GM21528 (cell line): ENCODE measurements around the gene DCAF6.

Source experiments
- ATAC-seq: cut with Tn5 transposase; IDR thresholded peaks from one replicate; pipeline ENCODE4 v1.9.1; 2021; ENCODE audit warnings: mild to moderate bottlenecking, moderate library complexity; ENCODE audit not compliant: unreplicated experiment, low FRiP score

Gene DCAF6

DNA sequence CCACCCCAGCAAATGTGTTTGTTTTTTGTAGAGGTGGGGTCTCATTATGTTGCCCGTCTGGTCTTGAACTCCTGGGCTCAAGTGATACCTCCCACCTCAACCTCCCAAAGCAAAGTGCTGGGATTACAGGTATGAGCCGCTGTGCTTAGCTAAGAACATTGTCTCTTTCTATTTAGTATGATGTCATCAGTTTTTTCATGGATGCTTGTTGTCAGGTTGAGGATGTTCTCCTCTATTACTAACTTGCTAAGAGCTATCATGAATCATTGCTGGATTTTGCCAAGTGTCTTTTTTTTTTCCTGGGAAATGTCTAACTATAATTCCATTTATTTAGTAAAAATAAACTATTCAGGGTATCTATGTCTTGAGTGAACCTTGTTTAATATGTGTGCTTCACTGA lies 19.4 kb downstream of the DCAF6 start:
- ATAC-seq: no peak

DNA sequence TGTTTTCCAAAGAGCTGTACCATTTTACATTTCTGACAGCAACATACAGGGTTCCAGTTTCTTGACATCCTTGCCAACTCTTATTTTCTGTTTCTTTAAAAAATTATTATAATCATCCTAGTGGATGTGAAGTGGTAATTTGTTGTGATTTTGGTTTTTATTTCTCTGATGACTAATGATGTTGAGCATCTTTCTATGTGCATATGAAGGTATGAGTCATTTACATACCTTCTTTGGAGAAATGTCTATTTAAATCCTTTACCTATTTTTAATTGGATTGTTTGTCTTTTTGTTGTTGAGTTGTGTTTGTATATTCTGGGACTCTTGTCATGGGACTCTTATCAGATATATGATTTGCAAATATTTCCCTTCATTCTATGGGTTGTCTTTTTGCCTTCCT lies 21.2 kb downstream of the DCAF6 start:
- ATAC-seq: no peak

DNA sequence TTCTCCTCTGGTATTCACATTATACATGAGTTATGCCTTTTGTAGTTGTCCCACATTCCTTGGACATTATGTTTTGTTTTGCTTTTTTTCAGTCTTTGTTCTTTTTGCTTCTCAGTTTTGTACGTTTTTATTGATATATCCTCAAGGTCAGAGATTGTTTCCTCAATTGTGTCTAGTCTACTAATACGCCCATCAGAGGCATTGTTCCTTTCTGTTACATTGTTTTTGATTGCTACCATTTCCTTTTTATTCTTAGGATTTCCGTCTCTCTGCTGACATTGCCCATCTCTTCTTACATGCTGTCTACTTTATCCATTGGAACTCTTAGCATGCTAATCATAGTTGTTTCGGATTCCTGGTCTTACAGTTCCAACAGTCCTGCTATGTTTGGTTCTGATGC lies 28.2 kb downstream of the DCAF6 start:
- ATAC-seq: no peak

DNA sequence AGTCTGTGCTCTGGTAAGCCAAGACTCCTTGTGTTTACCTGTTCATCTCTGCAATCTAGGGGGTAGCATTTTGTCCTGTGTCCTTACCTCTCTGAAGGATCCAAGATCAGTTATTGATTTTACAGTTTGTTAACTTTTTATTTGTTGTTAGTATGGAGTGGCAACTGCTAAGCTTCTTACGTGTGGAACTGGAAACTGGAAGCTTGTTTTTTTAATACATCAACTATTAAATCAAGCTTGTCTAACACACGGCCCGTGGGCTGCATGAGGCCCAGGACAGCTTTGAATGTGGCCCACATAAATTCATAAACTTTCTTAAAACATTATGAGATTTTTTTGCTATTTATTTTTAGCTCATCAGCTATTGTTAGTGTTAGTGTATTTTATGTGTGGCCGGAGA lies 29.6 kb downstream of the DCAF6 start:
- ATAC-seq: no peak

DNA sequence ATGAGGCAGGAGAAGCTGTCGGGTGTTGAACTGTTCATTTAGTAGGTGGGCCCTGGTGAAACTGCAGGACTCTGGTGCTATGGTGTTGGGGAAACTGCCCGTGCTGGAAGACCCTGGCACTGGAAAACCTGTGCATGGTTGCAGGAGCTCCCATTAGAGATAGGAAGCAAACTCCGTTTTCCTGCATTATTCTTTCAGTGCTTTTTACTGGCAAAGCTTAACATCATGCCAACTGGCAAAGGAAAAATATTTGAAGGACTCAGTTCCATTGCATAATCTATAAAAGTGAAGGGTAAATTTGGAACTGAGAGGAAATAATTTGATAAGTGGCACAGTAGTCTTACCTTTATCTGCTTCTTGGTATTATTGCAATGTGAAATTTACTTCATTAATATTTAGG lies 32.1 kb downstream of the DCAF6 start:
- ATAC-seq: no peak

DNA sequence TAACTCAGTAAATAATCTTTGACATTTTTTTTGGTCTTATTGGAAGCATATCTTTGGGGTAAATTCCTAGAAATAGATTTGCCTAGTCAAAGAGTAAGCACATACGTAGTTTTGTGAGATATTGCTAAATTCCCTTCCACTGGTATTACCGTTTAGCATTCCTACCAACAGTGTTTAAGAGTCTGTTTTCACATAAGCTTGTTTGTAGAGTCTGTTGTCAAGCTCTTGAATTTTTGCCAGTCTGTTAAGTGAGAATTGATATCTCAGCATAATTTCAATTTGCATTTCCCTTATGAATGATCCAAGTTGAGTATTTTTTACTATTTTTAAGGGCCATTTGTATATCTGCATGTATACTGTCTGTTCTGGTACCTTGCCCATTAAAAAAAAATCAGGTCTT lies 37.3 kb downstream of the DCAF6 start:
- no peak for ATAC-seq

DNA sequence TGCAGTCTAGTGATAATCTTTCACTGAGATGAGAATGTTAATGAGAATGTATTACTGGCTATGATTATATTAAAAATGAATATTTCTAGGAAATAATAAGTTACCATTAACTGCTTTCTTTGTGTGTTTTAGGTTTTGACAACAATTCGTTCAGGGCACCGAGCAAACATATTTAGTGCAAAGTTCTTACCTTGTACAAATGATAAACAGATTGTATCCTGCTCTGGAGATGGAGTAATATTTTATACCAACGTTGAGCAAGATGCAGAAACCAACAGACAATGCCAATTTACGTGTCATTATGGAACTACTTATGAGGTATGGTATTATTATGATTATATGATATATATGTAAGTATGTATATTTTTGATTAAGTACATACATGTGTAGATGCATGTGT lies 38.2 kb downstream of the DCAF6 start:
- ATAC-seq: no peak

DNA sequence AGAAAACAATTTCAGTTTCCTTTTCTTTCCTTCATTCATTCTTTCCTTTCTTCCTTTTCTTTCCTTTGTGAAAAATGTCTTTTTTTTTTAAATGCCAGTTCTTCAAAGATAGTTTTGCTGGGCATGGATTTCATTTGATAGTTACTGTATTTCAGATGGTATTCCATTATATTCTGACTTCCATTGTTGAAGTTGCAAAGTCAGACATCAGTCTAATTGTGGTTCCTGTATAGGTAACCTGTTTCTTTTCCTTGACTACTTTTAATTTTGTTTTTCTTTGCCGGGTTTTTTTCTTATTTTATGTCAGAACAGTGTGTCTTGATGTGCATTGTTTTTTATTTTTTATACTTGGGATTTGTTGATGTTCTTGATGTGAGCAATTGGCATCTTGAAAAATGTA lies 40.8 kb downstream of the DCAF6 start:
- ATAC-seq: no peak

DNA sequence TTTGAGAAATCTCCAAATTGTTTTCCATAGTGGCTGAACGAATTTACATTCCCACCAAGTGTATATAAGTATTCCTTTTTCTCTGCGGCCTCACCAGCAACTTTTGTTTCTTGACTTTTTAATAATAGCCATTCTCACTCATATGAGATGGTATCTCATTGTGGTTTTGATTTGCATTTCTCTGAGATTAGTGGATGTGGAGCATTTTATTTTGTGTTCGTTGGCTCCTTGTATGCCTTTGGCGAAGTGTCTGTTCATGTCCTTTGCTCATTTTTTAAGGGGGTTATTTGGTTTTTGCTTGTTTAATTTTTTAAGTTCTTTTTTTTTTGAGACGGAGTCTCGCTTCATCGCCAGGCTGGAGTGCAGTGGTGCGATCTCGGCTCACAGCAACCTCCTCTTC lies 45.5 kb downstream of the DCAF6 start:
- ATAC-seq: no peak

DNA sequence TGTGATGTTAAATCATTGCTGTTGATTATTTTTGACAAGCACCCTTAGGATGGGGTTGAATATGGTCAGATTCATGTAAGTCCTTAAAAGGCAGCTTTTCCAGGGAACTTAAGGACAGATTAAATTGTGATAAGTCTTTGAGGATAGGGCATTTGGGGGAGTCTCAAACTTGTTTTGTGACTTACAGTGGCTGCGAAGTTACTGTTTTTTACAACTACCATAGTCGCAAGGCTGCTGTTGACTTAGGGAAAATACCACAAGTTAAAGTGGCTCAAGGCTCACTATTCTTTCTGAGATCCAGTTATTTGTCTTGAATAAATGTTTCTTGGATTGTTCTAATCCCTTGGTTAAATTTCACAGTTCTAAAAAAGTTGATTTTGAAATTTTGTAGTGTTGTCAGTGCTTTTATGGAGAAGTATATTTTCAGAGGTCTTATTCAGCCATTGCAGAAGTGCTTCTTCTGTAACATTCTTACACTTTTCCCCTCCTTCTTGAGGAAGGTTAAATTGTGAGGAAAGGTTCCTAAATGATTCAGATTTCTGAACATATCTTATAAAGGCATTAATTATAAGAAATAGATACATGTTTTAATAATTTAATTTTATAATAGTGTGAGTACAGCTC lies 47.4 kb downstream of the DCAF6 start:
- ATAC-seq: no peak

DNA sequence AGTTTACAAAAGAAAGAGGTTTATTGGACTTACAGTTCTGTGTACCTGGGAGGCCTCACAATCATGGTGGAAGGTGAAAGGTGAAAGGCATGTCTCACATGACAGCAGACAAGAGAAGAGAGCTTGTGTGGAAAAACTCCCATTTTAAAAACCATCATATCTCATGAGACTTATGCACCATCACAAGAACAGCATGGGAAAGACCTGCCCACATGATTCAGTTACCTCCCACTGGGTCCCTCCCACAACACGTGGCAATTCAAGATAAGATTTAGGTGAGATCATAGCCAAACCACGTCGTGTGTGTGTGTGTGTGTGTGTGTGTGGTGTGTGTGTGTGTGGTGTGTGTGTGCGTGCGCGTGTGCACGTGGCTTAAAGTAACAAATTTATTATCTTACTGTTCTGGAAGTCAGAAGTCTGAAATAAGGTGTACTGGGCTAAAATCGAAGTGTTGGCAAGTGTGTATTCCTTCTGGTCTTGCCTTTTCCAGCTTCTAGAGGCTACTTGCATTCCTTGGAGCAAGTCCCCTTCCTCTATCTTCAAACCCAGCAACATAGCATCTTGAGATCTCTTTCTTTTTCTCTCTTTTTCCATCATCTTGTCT lies 48.5 kb downstream of the DCAF6 start:
- no peak for ATAC-seq

DNA sequence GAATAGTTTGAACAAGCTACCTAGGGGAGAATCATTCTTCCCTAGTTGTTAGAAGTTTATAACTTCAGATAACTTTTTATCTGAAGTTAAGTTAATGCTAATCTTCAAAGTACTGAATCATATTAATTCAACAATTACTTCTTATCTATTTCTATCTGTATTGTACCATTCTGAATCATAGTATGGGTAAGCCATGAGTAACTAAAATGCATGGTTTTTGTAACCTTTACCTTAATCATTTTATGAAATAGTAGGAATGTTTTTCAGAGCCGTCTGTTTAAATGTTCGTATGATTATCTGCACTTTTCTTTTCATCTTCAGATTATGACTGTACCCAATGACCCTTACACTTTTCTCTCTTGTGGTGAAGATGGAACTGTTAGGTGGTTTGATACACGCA lies 50.7 kb downstream of the DCAF6 start:
- no peak for ATAC-seq

DNA sequence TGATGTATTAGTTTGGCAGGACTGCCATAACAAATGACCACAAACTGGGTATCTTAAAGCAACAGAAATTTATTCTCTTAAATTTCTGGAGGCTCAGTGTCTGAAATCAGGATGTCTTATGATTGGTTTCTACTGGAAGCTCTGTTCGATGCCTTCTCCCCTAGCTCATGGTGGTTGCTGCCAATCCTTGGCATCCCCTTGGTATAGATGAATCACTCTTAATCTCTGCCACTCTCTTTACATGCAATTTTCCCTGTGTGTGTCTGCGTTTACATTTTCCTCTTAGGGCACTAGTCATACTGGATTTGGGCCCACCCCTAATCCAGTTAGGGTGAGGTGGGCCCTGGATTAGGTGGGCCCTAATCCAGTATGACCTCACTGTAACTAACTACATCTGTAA lies 55.1 kb downstream of the DCAF6 start:
- ATAC-seq: no peak

DNA sequence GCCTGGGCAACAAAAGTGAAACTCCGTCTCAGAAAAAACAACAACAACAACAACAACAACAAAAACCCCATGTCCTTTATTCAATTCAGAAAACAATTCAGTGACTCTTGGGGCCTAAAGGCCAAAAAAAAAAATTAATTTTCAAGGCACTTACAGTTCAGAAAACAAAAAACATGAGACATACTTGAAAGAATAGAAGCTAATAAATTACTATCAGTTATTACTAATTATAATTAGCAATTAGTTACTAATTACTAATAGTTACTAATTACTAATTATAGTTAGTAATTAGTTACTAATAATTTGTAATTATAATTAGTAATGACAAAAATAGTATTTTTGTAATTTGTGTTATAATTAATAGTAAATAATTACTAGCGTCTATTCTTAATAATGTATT lies 57.2 kb downstream of the DCAF6 start:
- no peak for ATAC-seq

DNA sequence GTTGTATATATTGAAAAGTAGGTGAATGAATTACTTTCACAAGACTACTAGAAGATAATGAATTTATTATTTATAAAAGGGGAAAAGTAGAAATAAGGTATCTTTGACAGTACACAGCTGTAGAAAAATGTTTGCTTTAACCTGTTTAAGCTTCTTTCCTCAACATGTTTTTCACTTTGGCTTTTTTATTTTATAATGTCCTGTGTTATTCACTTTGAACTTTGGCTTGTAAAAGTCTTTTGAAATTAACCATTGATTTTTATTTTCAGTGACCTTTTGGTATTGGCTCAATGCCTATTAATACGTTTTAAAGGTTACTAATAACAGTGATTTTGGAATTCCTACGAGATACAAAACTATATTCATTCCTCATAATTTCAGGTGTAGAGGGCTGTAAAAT lies 58.1 kb downstream of the DCAF6 start:
- no peak for ATAC-seq

DNA sequence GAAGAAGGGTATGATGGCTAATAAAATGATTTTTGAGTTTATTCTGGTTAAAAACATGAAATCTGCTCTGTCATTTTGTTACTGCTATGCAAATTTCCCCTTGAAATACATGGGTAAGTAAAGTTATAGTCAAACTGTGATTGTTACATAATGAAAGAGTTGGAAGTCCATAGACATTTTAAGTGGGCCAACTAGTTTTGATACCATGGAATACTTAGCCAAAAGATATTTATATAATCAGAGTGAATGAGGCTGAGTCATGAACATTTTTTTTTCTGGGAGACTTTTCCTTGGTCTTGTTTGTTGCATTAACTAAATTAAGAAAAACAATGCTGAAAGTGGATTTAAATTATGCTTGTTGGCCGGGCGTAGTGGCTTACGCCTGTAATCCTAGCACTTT lies 58.6 kb downstream of the DCAF6 start:
- no peak for ATAC-seq

DNA sequence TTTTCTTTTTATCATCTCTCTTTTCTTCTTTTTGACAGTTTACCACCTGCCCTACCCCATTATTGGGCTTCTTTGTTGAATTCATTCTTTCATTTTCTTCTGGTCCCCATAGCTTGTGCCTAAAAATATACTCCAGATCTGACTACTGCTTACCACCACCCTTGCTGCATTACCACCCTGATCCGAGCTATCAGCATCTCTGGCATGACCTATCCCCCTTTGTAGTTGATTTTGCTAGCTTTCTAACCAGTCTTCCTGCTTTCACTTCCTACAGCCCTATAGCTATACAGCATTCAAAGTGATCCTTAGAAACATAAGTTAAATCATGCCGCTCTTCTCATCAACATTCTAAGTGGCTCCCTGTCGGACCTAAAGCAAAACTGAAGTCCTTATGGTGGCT lies 59.8 kb downstream of the DCAF6 start:
- no peak for ATAC-seq

DNA sequence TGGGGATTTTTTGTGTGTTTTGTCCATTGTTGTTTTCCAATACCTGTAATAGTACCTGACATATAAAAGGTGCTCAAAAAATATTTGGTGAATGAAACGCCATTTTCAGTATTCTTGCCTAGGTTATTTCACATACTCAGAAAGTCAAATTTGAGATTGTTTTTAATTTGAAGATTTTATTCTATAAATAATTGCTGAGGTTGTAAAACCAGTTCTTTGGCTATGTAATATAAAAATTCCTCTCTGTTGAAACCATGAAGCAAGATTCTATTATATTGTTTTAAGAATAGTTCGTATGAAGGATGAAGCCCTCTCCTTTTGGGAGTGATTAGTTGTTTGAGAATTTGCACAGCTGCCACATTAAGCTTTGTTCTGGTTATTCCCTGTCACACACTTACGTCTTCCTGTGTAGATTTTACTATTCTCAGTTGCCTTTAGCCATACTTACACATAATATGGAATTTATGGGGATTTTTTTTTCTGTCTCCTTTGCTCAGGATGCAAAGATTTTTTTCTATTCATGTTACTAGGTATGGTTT lies 60.6 kb downstream of the DCAF6 start:
- ATAC-seq: no peak

DNA sequence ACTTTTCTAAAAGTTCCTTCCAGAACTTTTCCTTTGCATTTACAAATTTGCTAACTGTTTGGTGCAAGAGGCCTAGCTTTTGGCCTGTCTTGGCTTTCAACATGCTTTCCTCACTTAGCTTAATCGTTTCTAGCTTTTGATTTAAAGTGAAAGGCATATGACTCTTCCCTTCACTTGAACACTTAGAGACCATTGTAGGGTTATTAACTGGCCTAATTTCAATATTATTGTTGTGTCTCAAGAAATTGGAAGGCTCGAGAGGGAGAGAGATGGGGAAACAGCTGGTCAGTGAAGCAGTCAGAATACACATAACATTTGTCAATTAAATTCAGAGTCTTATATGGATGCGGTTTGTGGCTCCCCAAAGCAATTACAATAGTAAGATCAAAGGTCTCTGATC lies 63.4 kb downstream of the DCAF6 start:
- ATAC-seq: no peak

DNA sequence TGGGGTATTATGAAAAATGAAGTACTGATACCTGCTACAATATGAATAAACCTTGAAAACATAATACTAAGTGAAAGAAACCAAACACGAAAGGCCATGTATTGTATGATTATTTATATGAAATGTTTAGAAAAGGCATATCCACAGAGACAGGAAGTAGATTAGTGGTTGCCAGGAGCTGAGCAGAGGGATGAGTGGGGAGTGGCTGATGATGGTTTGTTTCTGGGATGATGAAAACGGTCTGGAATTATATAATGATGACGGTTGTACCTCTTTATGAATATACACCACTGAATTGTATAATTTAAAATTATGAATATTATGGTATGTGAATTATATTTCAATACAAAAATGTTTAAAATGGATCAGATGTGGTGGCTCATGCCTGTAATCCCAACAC lies 64.2 kb downstream of the DCAF6 start:
- no peak for ATAC-seq

DNA sequence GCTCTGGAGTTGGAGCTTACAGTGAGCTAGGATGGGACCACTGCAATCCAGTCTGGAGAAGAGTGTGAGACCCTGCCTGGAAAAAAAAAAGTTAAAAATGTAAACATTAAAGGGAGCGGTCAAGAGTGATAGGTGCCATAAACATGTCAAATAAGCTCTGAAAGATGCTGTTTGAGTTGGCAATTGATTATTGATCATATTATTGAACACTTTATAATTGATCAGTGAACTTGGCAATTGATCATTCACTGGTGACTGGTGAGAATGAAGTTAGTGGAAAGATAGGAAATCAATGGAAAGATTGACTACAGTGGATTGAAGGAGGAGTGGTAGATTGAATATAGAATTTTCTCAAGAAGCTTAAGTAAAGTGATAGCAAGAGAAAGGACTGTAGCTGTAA lies 64.7 kb downstream of the DCAF6 start:
- no peak for ATAC-seq

DNA sequence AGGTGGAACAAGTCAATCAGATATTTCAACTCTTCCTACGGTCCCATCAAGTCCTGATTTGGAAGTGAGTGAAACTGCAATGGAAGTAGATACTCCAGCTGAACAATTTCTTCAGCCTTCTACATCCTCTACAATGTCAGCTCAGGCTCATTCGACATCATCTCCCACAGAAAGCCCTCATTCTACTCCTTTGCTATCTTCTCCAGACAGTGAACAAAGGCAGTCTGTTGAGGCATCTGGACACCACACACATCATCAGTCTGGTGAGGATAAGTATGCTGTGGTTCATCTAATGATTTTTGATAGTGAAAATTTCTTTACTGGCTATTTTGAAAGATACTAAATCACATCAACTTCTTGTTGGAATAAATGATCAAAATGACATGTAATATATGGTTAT lies 68.0 kb downstream of the DCAF6 start:
- ATAC-seq: no peak

DNA sequence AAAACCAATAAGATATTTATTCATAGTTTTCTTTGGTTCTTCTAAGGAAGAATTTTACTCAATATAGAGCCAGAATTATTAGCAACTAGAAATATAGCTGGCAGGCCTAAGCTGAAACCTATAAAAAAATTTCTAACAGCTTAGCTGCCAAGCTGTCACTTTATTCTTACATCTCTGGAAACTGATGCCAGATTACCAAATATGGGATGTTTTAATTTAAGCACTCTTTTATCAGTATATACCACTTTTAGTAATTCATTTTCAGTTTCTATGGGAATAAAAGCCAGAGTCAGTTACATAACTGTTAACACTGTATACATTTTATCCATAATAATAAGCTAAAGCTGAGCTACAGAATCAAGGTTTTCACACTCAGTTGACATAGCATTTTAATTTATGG lies 69.0 kb downstream of the DCAF6 start:
- no peak for ATAC-seq
